SU-DHL-6 (cell line): ENCODE results near the gene INSIG2.

ENCODE experiments used
- CTCF ChIP-seq: fragments of 200-600 bp; sonication (generic); IDR thresholded peaks from one replicate; pipeline ENCODE4 v1.5.1; 2017; ENCODE audit warnings: antibody characterized with exemption, mild to moderate bottlenecking, low read length, moderate library complexity; ENCODE audit not compliant: insufficient read depth, poor library complexity, severe bottlenecking
- EZH2phosphoT487 ChIP-seq: fragments of 200-600 bp; sonication (generic), shearing (Covaris generic); conservative IDR thresholded peaks from 2 replicates; pipeline ENCODE4 v1.6.1; 2018; ENCODE audit warnings: mild to moderate bottlenecking, antibody characterized with exemption, low read length, moderate library complexity, mixed read lengths

- TF ChIP-seq CTCF (no peak), EZH2phosphoT487 (no peak)
Measured at GRCh38 chr2:118047380-118047826, 40.9 kb upstream of the INSIG2 start.
